Activated T-helper 9 cell treated with anti-CD3 and anti-CD28 coated beads, Interleukin-2, amount 50 U/mL, for 16 hours (primary cell): ENCODE results near the gene CISTR.
"Not testable (repeated sequence)": the region's sequence is repeated elsewhere in the genome, so short reads cannot be mapped to it uniquely, and the experiment has no call there.

Source experiments
- DNase-seq: peaks from one replicate; pipeline ENCODE4 v3.0.0-alpha.2; 2020; ENCODE audit warnings: low read depth

The CISTR gene

DNA sequence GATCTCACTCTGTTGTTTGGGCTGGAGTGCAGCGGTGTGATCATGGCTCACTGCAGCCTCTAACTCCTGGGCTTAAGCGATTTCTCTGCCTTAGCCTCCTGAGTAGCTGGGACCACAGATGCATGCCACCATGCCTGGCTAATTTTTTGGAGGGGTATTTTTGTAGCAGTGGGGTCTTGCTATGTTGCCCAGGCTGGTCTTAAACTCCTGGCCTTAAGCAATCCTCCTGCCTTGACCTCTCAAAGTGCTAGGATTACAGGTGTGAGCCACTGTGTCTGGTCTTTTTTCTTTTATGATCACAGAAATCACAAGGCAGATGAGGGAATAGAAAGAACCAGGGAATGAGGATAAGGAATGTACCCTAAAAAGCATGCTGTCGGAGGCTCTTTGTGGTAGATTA, 11.0 kb upstream of the CISTR start:
- DNase-seq: not testable (repeated sequence)

DNA sequence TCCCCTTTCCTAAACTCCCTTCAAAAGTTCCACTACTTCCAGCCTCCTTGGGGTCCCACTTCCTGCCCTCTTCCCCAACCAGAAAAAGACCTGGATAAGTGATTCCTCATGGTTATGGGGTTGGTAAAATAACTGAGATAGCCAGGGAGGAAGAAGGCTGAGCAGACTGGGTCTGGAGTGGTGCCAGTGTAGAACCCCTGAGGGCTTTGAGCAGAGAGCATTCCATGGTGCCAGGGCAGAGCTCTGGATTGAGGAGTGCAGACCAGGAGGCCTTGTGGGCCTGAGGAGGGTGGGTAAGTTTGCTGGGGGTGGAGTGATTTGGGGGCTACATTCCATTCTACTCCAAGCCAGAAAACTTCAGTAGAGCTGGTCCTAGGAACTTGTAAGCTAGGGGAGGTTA, 9.5 kb upstream of the CISTR start:
- DNase-seq: no peak

DNA sequence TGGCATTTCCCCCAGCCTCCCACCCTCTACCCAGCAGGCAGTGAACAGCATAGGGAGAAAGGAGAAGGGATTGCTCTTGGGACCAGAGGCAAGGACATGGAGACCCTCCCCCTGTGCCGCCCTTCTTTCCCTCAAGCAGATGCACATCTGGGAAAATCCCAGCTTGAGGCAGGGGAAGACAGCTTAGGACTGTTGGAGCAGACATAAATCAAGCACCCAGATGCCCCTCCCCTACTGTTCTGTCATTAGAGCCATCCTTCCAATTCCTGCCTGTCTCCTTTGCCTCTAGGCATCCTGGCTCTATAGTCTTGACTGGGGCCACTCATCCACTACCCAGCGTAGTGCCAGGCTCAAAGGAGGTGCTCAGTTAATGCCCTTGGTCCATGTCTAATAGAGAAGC, 7.5 kb upstream of the CISTR start:
- no peak for DNase-seq

DNA sequence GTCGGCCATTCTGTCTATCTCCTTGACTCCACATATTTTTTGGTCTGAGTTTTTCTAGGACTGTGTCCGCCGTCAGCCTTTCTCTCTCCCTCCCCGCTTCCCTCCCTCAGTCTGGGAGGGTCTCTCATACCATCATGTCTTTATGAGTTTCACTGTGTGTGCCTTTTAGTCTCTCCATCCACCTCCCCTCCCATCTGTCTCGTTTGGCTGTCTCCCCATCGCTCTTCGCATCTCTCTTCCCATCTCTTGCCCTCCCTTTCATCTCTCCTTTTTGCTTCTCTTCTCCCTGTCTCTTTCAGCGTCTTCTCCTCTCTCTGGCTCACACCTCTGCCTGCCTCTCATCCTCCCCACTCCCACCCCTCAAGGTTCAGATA, 6.9 kb upstream of the CISTR start:
- no peak for DNase-seq

DNA sequence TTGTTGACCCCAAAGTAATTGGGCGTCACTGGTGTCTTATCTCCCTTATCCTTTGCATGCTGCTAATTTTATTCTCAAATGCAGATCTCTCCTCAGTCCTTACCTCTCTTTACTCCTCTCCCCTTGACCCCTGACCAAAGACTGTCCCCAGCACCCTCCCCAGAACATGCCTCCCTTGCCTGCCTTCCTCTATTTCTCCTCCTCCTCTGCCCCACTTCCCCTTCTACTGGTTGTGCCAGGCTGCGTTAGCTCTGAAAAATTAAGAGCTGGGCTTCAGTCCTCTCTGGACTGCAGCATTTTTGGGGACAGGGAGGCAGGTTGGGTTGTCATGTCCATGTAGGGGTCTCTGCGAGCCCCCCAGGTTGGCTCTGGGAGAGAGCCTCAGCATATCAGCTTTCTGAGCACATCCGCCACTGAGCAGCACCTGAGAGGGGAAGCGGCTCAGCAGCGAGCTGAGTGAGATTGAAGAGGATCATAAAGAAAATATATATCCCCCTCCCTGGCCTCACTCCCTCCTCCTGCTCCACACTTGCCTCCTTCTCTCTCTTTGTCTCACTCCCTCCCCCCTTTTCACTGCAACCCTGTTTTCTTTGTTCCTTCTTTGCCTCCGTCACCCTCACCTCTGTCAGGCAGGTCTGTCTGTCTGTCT, 6.4 kb upstream of the CISTR start:
- DNase-seq: no peak

DNA sequence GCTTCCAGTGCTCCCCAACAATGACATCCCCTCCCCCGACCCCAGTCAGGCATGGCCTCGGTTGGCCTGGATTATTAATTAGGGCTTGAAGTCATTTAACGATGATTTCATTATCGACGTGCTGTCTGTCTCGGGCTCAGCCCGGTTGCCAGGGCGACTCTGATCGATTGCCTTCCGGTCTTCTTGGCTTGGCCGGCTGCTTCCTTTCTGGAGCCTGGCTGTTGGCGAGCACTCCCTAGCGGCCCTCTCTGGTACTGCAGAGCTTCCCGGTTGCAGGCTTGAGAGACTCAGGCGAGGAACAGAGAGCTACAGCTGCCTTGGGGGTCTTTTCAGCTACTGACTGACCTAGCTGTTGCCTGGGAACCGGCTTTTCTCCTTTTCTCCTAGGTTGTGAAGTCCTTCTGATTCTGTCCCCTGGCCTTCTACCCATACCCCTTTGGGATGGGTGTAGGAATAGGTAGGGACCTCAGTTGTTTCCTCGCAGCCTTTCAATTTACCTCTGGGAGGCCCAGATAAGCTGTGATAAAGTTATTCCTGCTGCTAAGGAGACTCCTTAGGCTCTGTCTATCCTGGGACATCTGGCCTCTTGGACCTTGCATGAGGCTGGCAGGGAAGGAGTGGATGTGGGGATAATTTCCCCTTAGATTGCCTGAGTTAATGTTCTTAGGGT, 5.5 kb upstream of the CISTR start:
- DNase-seq: peak; percentile 70

DNA sequence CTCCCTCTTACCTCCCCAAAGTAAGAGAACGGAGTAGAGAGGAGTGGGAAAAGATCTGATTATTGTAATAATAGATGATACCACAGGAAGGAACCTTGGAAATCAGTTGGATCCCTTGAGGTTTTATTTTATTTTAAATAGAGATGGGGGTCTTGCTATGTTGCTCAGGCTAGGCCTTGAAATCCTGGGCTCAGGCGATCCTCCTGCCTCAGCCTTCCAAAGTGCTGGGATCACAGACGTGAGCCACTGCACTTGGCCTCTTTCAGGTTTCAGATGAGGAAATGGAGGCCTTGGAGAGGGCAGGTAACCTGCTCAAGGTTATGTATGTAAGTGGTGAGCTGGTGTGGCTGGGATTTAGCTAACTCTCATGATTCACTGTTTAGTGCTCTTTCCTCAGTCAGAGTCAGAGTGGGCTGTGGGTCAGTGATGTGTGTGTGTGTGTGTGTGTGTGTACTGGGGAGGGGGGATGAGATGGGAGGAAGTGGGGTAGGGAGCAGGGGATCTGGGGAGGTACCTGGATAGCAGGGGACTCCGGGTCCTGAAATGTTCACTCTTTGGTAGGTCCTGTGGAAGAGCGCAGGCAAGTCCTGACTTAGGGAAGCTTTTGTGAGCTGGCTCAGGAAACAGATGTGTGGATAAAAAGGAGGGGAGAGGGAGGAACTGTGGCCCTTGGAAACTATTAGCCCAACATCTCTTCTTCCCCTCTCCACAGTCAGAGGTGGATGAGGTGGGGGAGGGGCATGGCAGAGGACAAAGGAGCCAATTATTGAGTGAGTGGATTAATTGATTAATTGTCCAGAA, 4.7 kb upstream of the CISTR start:
- DNase-seq: no peak

GRCh38 chr12:53755893-53756292, 4.1 kb upstream of the CISTR start:
- no peak for DNase-seq

GRCh38 chr12:53755451-53755891, 3.7 kb upstream of the CISTR start:
- DNase-seq: no peak

- DNase-seq: no peak
Observed at GRCh38 chr12:53754633-53755264, 3.0 kb upstream of the CISTR start.

GRCh38 chr12:53754188-53754585, 2.4 kb upstream of the CISTR start:
- no peak for DNase-seq

- no peak for DNase-seq
Observed at GRCh38 chr12:53752621-53753020, 842 bp upstream of the CISTR start.

DNA sequence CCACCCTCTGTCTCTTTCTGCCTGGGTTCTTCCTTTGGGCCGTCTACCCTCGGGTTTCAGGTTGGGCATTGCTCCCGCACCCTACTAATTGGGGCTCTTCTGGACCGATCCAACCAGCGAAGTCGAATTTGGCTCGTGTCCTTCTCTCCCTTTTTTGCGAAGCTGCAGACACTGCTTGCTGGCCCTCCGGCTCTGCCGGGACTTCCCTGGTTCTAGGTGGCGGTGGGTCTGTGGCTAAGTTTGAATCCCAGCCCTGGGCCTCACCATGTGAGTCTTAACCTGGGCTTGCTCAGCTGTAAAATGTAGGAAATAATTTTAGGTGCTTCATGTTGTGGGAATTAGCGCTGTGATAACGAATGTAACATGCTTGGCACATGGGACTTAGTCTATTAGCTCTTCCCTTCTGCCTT, 418 bp upstream of the CISTR start:
- no peak for DNase-seq

DNA sequence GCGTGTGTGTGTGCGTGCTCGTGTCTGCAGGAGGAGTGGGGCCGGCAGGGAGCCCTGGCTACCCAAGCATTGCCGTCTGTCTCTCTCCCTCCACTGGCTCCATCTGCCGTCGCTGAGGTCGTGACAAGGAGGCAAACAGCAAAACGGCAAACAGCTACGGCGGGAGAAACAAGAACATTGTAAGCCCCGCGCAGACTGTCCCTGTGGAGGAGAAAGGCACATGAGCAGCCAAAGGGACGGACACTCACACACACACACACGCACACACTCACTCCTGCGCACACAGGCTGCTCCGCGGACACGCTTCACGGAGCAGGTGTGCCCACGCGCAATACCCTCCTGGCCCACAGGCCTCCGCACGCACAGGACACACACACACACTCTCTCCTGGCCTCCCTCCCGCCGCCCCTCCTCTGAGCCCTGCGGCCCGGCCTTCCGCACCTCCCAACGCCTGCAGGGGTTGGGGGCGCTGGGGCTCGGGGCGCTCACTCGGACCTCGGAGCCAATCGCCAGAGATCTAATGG, 905 bp downstream of the CISTR start:
- DNase-seq: no peak

DNA sequence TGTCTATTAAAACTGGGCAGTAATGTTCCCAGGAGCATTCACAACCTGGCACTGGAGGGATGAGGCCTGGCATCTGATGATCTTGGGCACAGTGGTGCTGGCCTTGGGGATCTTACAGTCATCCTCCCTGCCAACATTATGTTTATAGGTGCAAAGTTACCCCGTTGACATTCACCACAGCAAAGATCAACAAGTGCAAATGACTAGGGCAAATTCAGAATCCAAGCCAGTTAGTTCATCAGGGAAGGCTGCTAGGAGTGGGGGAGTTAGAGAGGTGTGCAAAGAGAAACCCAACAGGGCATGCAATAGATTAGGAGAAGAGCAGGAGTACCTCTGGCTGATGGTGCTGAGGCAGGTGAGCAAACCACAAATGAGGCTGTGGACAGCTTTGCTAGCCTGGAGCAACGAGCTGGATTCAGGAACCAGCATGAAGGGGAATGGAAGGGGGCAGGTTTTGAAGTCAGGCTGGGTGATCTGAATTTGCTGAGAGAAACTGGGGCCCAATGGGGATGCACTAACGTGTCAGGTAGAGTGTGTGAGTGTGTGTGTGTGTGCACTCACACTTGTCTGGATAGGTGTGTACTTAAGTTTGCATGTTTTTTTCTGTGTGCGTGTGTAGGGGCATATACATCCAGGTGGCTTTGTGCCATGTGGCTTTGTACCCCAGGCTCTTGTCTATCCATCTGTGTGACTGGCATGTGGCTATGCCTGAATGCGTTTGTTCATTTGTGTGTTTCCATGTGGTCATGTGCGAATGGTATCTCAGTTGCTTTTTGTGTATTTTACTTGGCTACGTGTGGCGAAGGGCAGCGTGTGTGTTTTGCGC, 1.6 kb downstream of the CISTR start:
- DNase-seq: no peak

DNA sequence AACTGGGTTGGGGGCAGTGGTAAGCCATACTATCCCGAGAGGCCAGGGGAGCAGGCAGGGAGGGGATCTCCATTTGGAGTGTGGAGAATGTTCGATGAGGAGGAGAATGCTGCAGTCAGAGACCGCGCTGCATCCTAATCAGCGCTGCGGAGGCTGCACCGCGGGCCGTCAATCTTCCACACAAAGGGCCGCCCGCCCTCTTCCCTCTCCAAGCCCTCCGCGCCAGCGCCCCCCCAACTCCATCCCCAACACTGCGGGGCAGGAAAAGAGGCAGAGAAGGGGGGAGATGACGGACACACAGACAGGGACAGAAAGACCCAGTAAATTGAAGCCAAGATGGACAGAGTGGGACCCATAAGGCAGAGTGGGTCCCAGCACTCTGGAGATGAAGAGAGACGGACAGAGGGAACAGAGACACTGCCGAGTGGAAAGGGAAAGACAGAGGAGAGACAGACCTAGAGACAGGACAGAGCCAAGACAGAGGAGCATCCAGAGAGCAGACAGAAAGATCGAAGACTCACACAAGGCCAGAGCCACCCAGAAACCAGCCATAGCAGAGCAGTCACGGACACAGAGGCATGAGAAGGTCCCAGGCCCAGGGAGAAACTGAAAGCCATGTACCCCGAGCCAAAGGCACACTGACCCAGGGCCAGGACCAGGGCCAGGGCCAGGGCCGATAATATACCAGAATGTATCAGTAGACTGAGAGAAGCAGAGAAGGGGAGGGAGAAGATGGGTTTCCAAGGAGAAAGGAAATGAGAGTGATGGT, 3.5 kb downstream of the CISTR start:
- no peak for DNase-seq

- no peak for DNase-seq
Observed at GRCh38 chr12:53747095-53747494, 4.7 kb downstream of the CISTR start.

DNA sequence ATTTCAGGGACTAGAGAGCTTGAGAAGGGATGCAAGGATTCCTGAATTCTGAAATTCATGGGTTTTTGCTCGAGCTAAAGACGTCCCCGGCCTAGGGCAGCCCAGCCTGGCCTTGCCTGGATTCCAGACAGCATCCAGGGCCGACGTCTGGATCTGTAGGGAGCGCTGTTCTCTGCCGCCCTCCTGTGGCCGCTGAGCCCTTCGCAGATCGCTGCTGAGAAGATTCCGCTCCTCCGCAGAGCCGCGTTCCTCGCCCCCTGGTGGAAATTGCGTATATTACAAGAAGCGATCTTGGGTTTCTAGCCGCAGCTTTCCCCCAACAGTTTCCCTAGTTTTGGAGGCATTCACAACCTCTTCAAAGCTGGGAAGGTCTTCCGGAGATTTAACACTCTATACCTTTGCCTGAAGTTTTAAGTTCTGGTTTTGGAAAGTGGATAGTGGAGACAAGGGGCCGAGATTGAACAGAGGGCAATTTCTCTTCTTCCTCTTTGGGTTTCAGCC, 5.1 kb downstream of the CISTR start:
- DNase-seq: peak; percentile 77

DNA sequence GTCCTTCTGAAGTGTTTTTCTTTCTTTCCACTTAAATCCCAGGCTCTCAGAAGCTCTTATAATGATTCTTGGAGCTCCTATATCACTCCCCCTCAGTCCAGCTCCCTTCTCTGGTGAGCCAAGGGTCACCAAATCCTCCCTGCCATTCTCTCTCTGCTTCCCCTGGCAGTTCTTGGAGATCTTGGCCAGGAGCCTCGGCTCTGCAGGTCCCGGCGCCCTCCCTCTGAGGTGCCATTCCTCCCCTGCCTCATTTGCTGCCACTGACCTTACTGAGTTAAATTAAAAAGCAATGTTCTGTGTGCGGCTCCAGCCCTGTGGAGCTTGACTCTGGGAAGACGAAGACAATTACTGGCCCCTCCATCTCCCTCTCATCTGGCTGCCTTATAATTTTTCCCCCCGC, 7.0 kb downstream of the CISTR start:
- DNase-seq: no peak

GRCh38 chr12:53744130-53744441, 7.7 kb downstream of the CISTR start:
- no peak for DNase-seq
